B cell (primary cell): Measurements from ENCODE around the gene IRF8. TPM values are rescaled to one million over a fixed set of nuclear protein-coding genes. Genes with fewer than 3 reads are reported as not detected.

Experiments
- ATAC-seq: fragments of 200-7000 bp; cut with Tn5 transposase; one replicate; pipeline ENCODE4 v1.10.0; 2021; ENCODE audit warnings: low read depth, mild to moderate bottlenecking, moderate number of reproducible peaks, moderate library complexity
- CTCF ChIA-PET: fragments of 350-600 bp; sonication (Branson Sonifier 250); formaldehyde crosslinking; loops from one replicate; lab custom pipeline; 2021; ENCODE audit warnings: antibody characterized with exemption, inconsistent platforms; lab: Charles Lee
- POLR2A ChIA-PET: fragments of 350-600 bp; sonication (Branson Sonifier 250); formaldehyde crosslinking; loops from one replicate; lab custom pipeline; 2021; ENCODE audit warnings: antibody characterized with exemption; lab: Charles Lee
- DNase-seq: peaks from one replicate; pipeline ENCODE4 v3.0.0; 2013
- H2AFZ ChIP-seq: 2 replicates; pipeline ENCODE4 v1.6.1; 2012; ENCODE audit warnings: mild to moderate bottlenecking, low read depth, low read length; ENCODE audit not compliant: insufficient read depth, poor library complexity, severe bottlenecking
- H3K27ac ChIP-seq, 2 donors: 1 replicate in 1 of 2; 2 replicates in 1 of 2; pipeline ENCODE4 v1.5.1; 2012 to 2013; ENCODE audit warnings: low read length in 2 of 2, mild to moderate bottlenecking in 2 of 2, moderate library complexity in 1 of 2
- H3K27me3 ChIP-seq, 4 experiments: fragments of 200-600 bp in 1 of 4; sonication (generic) in 1 of 4; replicated peaks in 1 of 4; 1 replicate in 2 of 4; 2 replicates in 2 of 4; pipeline versions ENCODE4 v1.6.1 to v1.7.0; 2013 to 2016; ENCODE audit warnings: low read length in 3 of 4, mild to moderate bottlenecking in 2 of 4, mixed read lengths in 1 of 4, moderate library complexity in 1 of 4; ENCODE audit not compliant: insufficient read depth in 4 of 4, control insufficient read depth in 3 of 4; ENCODE audit errors: control extremely low read depth in 1 of 4
- H3K36me3 ChIP-seq, 2 experiments: replicated peaks in 1 of 2; 1 replicate in 1 of 2; 2 replicates in 1 of 2; pipeline versions ENCODE4 v1.6.1 to v1.7.1; 2013; ENCODE audit warnings: low read length in 1 of 2; ENCODE audit not compliant: insufficient read depth in 2 of 2, control insufficient read depth in 1 of 2; ENCODE audit errors: control extremely low read depth in 1 of 2, extremely low read depth in 1 of 2
- H3K4me1 ChIP-seq, 2 donors: fragments of 200-600 bp in 1 of 2; sonication (generic) in 1 of 2; 1 replicate in 1 of 2; 2 replicates in 1 of 2; pipeline versions ENCODE4 v1.5.1 to v1.6.1; 2013 to 2017; ENCODE audit warnings: low read length in 2 of 2; ENCODE audit not compliant: control insufficient read depth in 2 of 2, insufficient read depth in 2 of 2
- H3K4me2 ChIP-seq: replicated peaks from 2 replicates; pipeline ENCODE3; 2012; ENCODE audit warnings: mild to moderate bottlenecking, low read depth, low read length; ENCODE audit not compliant: poor library complexity, severe bottlenecking
- H3K4me3 ChIP-seq, 5 experiments: fragments of 200-600 bp in 1 of 5; sonication (generic) in 1 of 5; 1 replicate in 3 of 5; 2 replicates in 2 of 5; pipeline versions ENCODE4 v1.5.1 to v1.7.0; 2011 to 2016; ENCODE audit warnings: low read length in 4 of 5, mild to moderate bottlenecking in 4 of 5, low read depth in 2 of 5, control low read depth in 1 of 5, moderate library complexity in 1 of 5; ENCODE audit not compliant: insufficient read depth in 1 of 5; ENCODE audit errors: control extremely low read depth in 1 of 5, extremely low read depth in 1 of 5
- H3K79me2 ChIP-seq: fragments of 200-600 bp; sonication (generic); one replicate; pipeline ENCODE4 v1.6.0; 2016; ENCODE audit warnings: low read length; ENCODE audit not compliant: control insufficient read depth, insufficient read depth
- H3K9ac ChIP-seq: fragments of 200-600 bp; sonication (generic); 2 replicates; pipeline ENCODE4 v1.6.1; 2017; ENCODE audit warnings: mild to moderate bottlenecking, low read length, moderate library complexity
- H3K9me3 ChIP-seq, 3 donors: one replicate each; pipeline versions ENCODE4 v1.6.1 to v1.7.1; 2013; ENCODE audit warnings: low read length in 2 of 3; ENCODE audit not compliant: control insufficient read depth in 2 of 3, insufficient read depth in 1 of 3; ENCODE audit errors: control extremely low read depth in 1 of 3
- H4K20me1 ChIP-seq: 2 replicates; pipeline ENCODE4 v1.6.0; 2012; ENCODE audit warnings: mild to moderate bottlenecking, low read length; ENCODE audit not compliant: insufficient read depth, control insufficient read depth, poor library complexity, severe bottlenecking
- H3K27ac Mint-ChIP-seq: one replicate; pipeline ENCODE4 v1.8.0; 2021; ENCODE audit warnings: mixed read lengths
- H3K27me3 Mint-ChIP-seq: one replicate; pipeline ENCODE4 v1.8.0; 2021; ENCODE audit warnings: mixed read lengths
- H3K4me1 Mint-ChIP-seq: one replicate; pipeline ENCODE4 v1.8.0; 2021; ENCODE audit warnings: mixed read lengths
- H3K4me3 Mint-ChIP-seq: one replicate; pipeline ENCODE4 v1.8.0; 2021; ENCODE audit warnings: mixed read lengths
- H3K9me3 Mint-ChIP-seq: one replicate; pipeline ENCODE4 v1.8.0; 2022; ENCODE audit warnings: mixed read lengths; ENCODE audit not compliant: insufficient read depth
- EZH2 ChIP-seq: IDR thresholded peaks from 2 replicates; pipeline ENCODE4 v1.6.1; 2012; ENCODE audit warnings: borderline replicate concordance, low read depth, mild to moderate bottlenecking, moderate library complexity, low read length; ENCODE audit not compliant: insufficient read depth, poor library complexity, severe bottlenecking
- WGBS: methylation state at CpG from one replicate; pipeline ENCODE4 v1.1.5; 2013; ENCODE audit warnings: missing lambda C conversion rate; ENCODE audit not compliant: insufficient coverage; 5-methylcytosine and 5-hydroxymethylcytosine counted together
- intact Hi-C: fragments of 100-400 bp; cut with micrococcal nuclease; formaldehyde crosslinking; loops from one replicate; pipeline ENCODE4 v1.10.0; 2022
- polyA plus RNA-seq: library from polyadenylated mRNA; depleted of rRNA; stranded (reverse); fragments of >200 nt; gene quantifications from 2 replicates; pipeline ENCODE4 v1.2.3, GENCODE V29; 2012
- total RNA-seq, 2 donors: library from RNA; stranded (reverse); fragments of 120-200 nt in 1 of 2; gene quantifications; 1 replicate in 1 of 2; 2 replicates in 1 of 2; pipeline versions ENCODE4 v1.2.3 to v1.2.4, GENCODE V29; 2013 to 2022
- TF ChIP-seq, protein P1 (sequence below): fragments of 200-600 bp; IDR thresholded peaks from one replicate; pipeline ENCODE4 v1.8.0; 2022; ENCODE audit warnings: antibody characterized with exemption, mild to moderate bottlenecking

The IRF8 gene
- total and polyA plus RNA-seq, 2 donors (not counting 1 experiment from before 2014, with no cell fraction given), result 309 to 332 TPM

DNA sequence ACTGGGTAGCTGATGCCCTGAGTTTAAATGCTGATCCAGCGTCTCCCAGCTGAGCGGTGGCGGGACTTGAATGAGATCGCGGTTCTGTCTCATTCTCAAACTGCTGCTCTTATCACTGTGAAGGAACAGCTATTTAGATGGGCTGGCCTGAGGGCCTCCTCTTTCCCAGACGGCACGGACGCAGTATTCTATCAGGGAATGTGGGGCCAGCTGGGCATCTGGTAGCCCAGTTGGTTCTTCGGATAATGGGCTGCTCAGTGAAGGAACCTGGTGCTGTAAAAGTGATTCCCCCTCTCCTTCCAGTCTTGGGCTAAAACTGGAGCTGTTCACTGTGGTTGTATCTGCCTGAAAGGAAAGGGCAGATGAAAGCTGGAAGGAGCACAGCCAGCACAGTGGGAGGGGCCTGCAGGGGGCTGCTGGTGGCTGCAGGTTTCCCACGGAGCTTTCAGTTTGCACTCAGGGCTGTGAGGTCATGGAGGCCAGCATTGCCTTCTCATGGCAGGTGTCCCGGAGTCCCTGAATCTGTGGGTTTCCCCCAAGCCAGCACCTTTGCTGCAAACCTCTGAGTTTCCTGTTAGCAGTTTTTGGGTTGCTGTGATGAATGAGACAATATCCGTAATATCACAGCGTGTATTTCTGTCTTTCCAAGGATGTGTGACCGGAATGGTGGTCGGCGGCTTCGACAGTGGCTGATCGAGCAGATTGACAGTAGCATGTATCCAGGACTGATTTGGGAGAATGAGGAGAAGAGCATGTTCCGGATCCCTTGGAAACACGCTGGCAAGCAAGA, 3.6 kb downstream of the IRF8 start:
- H3K4me3 Mint-ChIP-seq, result peak overlapping the region; percentile 92
- ChIA-PET POLR2A (interaction anchor here (0.5 to 2.4 kb wide), 18 partner anchors 32 to 1863 kb away, joined by 3 to 13 read pairs (median 4); partner anchors contain the start of gene KLHDC4), CTCF (interaction anchor here (0.6 to 14.4 kb wide), 24 partner anchors 8 to 286 kb away, joined by 3 to 364 read pairs (median 4); no protein-coding TSS in a partner anchor)
- Histone ChIP-seq H3K9ac (peak overlapping the region; percentile 94), H3K4me2 (peak overlapping the region; percentile 82), H3K27ac (peak overlapping the region; percentile 93 to 97), H3K27me3 (no peaks in the 10 kb centered on the region), H3K36me3 (peaks cover 4 to 78% of the 10 kb centered on the region in 2 experiments), H3K4me1 (peaks cover 72 to 76% of the 10 kb centered on the region in 2 donors), H4K20me1 (peaks cover 37% of the 10 kb centered on the region), H2AFZ (no peak overlapping the region), H3K79me2 (peaks cover 94% of the 10 kb centered on the region), H3K9me3 (no peaks in the 10 kb centered on the region), H3K4me3 (peak overlapping the region; percentile 77 to 99 (median 88))
- DNase-seq (peak; percentile 91), ATAC-seq (peak; percentile 59)
- peak overlapping the region; percentile 98 for H3K27ac Mint-ChIP-seq
- intact Hi-C loops, result loop anchor here (1.0 to 5.0 kb wide), 6 partner anchors 8 to 145 kb away; no protein-coding TSS in a partner anchor
- TF ChIP-seq EZH2, result no peak
- TF ChIP-seq, protein P1, sequence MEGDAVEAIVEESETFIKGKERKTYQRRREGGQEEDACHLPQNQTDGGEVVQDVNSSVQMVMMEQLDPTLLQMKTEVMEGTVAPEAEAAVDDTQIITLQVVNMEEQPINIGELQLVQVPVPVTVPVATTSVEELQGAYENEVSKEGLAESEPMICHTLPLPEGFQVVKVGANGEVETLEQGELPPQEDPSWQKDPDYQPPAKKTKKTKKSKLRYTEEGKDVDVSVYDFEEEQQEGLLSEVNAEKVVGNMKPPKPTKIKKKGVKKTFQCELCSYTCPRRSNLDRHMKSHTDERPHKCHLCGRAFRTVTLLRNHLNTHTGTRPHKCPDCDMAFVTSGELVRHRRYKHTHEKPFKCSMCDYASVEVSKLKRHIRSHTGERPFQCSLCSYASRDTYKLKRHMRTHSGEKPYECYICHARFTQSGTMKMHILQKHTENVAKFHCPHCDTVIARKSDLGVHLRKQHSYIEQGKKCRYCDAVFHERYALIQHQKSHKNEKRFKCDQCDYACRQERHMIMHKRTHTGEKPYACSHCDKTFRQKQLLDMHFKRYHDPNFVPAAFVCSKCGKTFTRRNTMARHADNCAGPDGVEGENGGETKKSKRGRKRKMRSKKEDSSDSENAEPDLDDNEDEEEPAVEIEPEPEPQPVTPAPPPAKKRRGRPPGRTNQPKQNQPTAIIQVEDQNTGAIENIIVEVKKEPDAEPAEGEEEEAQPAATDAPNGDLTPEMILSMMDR, result no peak
- peaks cover 82% of the 10 kb centered on the region for H3K4me1 Mint-ChIP-seq
- no peaks in the 10 kb centered on the region for H3K9me3 Mint-ChIP-seq
- 22% methylated on average over 16 of the region's 20 CpGs for WGBS
- H3K27me3 Mint-ChIP-seq, result no peaks in the 10 kb centered on the region
